ENCODE results near the gene ACP3. TPM values are rescaled to one million over a fixed set of nuclear protein-coding genes. Genes with fewer than 3 reads are reported as not detected.

The ACP3 gene
- total RNA-seq, 1 experiment from 2014 or later, result 0.82 TPM

DNA sequence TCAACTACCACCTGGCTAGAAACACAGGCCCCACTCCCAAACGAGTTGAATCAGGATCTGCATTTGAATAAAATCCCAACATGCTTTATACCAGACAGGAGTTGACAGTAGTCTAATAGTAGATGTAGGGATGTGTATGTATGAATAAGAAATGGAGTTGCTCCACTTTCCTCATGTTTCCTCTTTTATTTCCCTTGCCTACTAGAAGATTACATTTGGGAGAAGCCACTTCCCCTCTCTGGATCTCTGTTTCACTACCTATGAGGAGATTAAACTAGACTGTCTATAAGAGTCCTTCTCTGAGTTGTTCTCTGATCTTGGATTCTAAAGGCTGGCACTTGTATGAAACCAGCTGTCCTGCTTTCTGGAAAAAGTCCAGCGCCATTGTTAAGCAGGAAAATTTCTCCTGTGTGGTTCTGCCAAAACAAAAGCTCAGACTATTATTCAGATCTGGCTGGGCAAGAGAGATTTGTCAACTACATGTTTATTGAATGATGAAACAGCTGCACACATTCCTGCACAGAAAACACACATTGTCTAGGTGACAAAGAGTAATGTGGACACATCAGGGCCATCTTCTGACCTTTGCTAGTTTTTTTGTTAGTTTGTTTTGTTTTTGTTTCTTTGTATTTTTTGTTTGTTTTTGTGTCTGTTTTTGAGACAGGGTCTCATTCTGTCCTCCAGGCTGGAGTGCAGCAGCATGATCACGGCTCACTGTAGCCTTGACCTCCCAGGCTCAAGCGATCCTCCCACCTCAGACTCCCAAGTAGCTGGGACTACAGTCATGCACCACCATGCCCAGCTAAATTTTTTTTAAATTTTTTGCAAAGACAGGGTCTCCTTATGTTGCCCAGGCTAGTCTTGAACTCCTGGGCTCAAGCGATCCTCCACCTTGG, 29.9 kb downstream of the ACP3 start:
- ChIA-PET CTCF (interaction anchor here (2.6 kb wide), 1 partner anchor 90 kb away, joined by 10 read pairs; no protein-coding TSS in a partner anchor), POLR2A (no interaction called here)
- Histone ChIP-seq H3K9me3 (no peaks in the 10 kb centered on the region), H3K36me3 (ENCODE audit: control insufficient read depth, insufficient read depth, low read length) (no peaks in the 10 kb centered on the region), H3K4me1 (no peaks in the 10 kb centered on the region), H3K4me3 (ENCODE audit: low read depth, low read length) (no peak overlapping the region), H3K27me3 (replicated peaks; ENCODE audit: control insufficient read depth, insufficient read depth, low read length) (no peaks in the 10 kb centered on the region)
- intact Hi-C loops (cut with micrococcal nuclease; ENCODE audit: unreplicated experiment), result no loop called here
- no peaks in the 10 kb centered on the region for H3K36me3 Mint-ChIP-seq (ENCODE audit: insufficient read depth, unreplicated experiment)
- no peaks in the 10 kb centered on the region for H3K27me3 Mint-ChIP-seq (ENCODE audit: insufficient read depth, unreplicated experiment)
- peaks cover 6% of the 10 kb centered on the region for H3K4me1 Mint-ChIP-seq (ENCODE audit: low read depth, unreplicated experiment)
- TF ChIP-seq, protein P1, sequence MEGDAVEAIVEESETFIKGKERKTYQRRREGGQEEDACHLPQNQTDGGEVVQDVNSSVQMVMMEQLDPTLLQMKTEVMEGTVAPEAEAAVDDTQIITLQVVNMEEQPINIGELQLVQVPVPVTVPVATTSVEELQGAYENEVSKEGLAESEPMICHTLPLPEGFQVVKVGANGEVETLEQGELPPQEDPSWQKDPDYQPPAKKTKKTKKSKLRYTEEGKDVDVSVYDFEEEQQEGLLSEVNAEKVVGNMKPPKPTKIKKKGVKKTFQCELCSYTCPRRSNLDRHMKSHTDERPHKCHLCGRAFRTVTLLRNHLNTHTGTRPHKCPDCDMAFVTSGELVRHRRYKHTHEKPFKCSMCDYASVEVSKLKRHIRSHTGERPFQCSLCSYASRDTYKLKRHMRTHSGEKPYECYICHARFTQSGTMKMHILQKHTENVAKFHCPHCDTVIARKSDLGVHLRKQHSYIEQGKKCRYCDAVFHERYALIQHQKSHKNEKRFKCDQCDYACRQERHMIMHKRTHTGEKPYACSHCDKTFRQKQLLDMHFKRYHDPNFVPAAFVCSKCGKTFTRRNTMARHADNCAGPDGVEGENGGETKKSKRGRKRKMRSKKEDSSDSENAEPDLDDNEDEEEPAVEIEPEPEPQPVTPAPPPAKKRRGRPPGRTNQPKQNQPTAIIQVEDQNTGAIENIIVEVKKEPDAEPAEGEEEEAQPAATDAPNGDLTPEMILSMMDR (IDR thresholded peaks at IDR 0.05; ENCODE audit: insufficient read depth in 1 of 2, low read depth in 1 of 2, low read length in 1 of 2, severe bottlenecking in 1 of 2, unreplicated experiment in 1 of 2), result no peak
- no peaks in the 10 kb centered on the region for H3K9me3 Mint-ChIP-seq (ENCODE audit: unreplicated experiment)
- no peak for DNase-seq
- no TSS peak for BruUV-seq (replicated peaks)
- H3K27ac Mint-ChIP-seq (ENCODE audit: unreplicated experiment), result no peak overlapping the region
- no peak overlapping the region for H3K4me3 Mint-ChIP-seq (ENCODE audit: unreplicated experiment)

DNA sequence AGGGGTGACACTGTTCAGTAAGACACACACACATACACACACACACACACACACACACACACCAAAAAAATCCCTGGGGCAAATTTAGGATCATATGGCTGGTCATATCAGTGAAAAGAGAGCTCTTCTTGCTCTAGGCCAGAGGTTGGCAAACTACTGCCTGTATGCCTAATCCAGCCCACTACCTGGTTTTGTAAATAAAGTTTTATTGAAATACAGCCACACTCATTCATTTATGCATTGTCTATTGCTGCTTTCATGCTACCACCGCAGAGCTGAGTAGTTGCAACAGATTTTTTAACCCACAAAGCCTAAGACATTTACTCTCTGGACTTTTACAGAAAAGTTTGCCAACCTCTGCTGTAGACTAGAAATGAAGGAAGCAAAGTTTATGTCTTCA, 30.6 kb downstream of the ACP3 start:
- DNase-seq, result no peak
- Histone ChIP-seq H3K36me3 (ENCODE audit: control insufficient read depth, insufficient read depth, low read length) (no peaks in the 10 kb centered on the region), H3K9me3 (no peaks in the 10 kb centered on the region), H3K4me1 (no peaks in the 10 kb centered on the region), H3K27me3 (replicated peaks; ENCODE audit: control insufficient read depth, insufficient read depth, low read length) (no peaks in the 10 kb centered on the region), H3K4me3 (ENCODE audit: low read depth, low read length) (no peak overlapping the region)
- H3K4me1 Mint-ChIP-seq (ENCODE audit: low read depth, unreplicated experiment), result peaks cover 11% of the 10 kb centered on the region
- no TSS peak for BruUV-seq (replicated peaks)
- no peak overlapping the region for H3K4me3 Mint-ChIP-seq (ENCODE audit: unreplicated experiment)
- no peaks in the 10 kb centered on the region for H3K36me3 Mint-ChIP-seq (ENCODE audit: insufficient read depth, unreplicated experiment)
- intact Hi-C loops (cut with micrococcal nuclease; ENCODE audit: unreplicated experiment), result no loop called here
- no peaks in the 10 kb centered on the region for H3K9me3 Mint-ChIP-seq (ENCODE audit: unreplicated experiment)
- POLR2A ChIA-PET, result no interaction called here
- H3K27me3 Mint-ChIP-seq (ENCODE audit: insufficient read depth, unreplicated experiment), result no peaks in the 10 kb centered on the region
- CTCF ChIA-PET, result interaction anchor here (2.6 kb wide), 1 partner anchor 91 kb away, joined by 10 read pairs; no protein-coding TSS in a partner anchor
- TF ChIP-seq, protein P1 (IDR thresholded peaks at IDR 0.05; ENCODE audit: insufficient read depth in 1 of 2, low read depth in 1 of 2, low read length in 1 of 2, severe bottlenecking in 1 of 2, unreplicated experiment in 1 of 2), result no peak
- no peak overlapping the region for H3K27ac Mint-ChIP-seq (ENCODE audit: unreplicated experiment)

DNA sequence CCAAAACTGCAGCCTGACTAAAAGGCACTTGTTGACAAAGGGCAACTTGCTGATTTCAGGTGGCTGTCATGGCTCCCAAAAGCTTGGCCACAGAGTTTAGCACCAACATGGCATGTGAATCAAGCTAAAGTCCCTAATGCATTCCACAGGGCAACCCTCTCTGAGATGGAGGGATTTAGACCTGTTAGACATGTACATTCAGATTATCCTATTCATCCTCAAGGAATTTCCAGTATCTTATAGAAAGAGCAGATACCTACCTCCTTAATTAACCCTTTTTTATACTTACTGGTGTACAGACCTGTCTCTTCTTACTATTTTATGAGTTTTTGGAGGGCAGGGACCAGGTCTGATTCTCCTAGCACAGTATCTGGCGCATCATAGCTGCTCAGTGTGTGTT, 31.3 kb downstream of the ACP3 start:
- Mint-ChIP-seq H3K4me3 (ENCODE audit: unreplicated experiment) (no peak overlapping the region), H3K4me1 (ENCODE audit: low read depth, unreplicated experiment) (peaks cover 9% of the 10 kb centered on the region), H3K9me3 (ENCODE audit: unreplicated experiment) (no peaks in the 10 kb centered on the region), H3K36me3 (ENCODE audit: insufficient read depth, unreplicated experiment) (no peaks in the 10 kb centered on the region), H3K27me3 (ENCODE audit: insufficient read depth, unreplicated experiment) (no peaks in the 10 kb centered on the region), H3K27ac (ENCODE audit: unreplicated experiment) (no peak overlapping the region)
- Histone ChIP-seq H3K27me3 (replicated peaks; ENCODE audit: control insufficient read depth, insufficient read depth, low read length) (no peaks in the 10 kb centered on the region), H3K9me3 (no peaks in the 10 kb centered on the region), H3K4me3 (ENCODE audit: low read depth, low read length) (no peak overlapping the region), H3K36me3 (ENCODE audit: control insufficient read depth, insufficient read depth, low read length) (no peaks in the 10 kb centered on the region), H3K4me1 (no peaks in the 10 kb centered on the region)
- DNase-seq, result no peak
- intact Hi-C loops (cut with micrococcal nuclease; ENCODE audit: unreplicated experiment), result no loop called here
- no TSS peak for BruUV-seq (replicated peaks)
- ChIA-PET CTCF (interaction anchor here (2.6 kb wide), 1 partner anchor 92 kb away, joined by 10 read pairs; no protein-coding TSS in a partner anchor), POLR2A (no interaction called here)
- TF ChIP-seq, protein P1 (IDR thresholded peaks at IDR 0.05; ENCODE audit: insufficient read depth in 1 of 2, low read depth in 1 of 2, low read length in 1 of 2, severe bottlenecking in 1 of 2, unreplicated experiment in 1 of 2), result no peak
